NCI-H128 (cell line): ENCODE results near the gene TPRG1.
"Not testable (repeated sequence)": the region's sequence is repeated elsewhere in the genome, so short reads cannot be mapped to it uniquely, and the experiment has no call there.

Experiments
- DNase-seq: peaks from one replicate; lab custom pipeline; 2025; ENCODE audit not compliant: unreplicated experiment; lab: John Stamatoyannopoulos, UW

TPRG1 gene

GRCh38 chr3:189307963-189308362 lies 136.2 kb downstream of the TPRG1 start:
- no peak for DNase-seq

DNA sequence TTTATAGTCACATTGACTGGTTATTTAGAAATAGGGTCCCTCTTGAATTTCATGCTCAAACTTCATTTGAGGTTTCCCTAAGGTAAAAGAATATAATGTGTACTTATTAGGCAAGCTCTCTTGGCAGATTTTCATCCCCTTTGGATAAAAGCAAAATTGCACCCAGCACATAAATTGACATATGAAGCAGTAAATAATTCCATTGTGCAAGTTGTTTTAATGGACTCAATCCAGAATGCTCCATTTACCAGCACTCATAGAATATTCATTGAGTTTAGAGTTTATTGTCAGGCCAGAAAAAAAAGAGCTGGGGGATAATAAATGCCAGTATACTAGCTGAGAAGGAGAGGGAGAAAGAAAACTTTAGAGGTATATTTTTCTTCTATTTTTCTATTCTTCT lies 136.8 kb downstream of the TPRG1 start:
- no peak for DNase-seq

DNA sequence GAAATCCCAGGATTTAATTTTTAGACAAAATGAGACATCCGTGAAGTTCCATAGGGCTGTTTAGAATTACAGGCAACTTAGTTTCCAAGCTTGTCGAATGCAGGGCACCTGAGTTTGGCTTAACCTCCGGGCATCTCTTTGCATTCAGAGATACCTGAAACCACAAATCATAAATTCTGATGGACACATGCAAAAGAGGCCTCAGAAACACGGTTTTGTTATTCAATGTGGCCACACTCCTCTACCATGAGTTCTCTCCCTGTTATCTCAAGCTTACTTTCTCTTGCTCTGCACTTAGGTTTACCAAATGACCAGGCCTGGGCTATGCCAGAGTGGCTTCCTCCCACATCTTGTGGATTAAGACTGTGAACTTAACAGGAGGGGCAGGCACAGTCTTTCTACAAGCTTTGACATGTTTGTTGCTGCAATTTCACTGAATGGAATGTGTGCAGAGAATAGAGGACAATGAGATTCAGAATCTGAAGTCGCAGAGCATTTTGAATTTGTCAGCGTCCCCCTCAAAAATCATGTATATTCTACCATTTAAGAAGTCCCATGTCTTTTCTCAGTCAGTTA lies 137.7 kb downstream of the TPRG1 start:
- DNase-seq = no peak

GRCh38 chr3:189311521-189311920 lies 139.8 kb downstream of the TPRG1 start:
- DNase-seq = no peak

DNA sequence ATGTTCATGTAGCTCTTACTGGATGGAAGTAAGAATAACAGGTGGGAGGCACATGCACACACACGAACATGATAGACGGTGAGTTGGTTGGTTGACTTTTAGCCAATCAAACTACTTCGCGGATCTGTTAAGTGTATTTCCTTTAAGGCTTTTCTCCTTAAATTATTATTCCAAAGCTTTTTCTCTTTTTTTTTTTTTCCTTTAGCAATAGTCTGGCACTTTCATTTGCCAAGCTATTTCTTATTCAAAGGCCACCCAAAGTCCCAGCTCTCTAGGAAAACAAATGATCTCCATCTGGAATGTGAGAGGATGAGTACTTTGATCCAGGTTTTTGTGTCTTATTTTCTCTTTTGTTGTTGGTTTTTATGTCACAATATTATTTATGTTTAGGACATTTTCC lies 141.1 kb downstream of the TPRG1 start:
- no peak for DNase-seq

GRCh38 chr3:189316296-189317019 lies 144.7 kb downstream of the TPRG1 start:
- DNase-seq = no peak

- no peak for DNase-seq
Observed at GRCh38 chr3:189317911-189318310, 146.1 kb downstream of the TPRG1 start.

DNA sequence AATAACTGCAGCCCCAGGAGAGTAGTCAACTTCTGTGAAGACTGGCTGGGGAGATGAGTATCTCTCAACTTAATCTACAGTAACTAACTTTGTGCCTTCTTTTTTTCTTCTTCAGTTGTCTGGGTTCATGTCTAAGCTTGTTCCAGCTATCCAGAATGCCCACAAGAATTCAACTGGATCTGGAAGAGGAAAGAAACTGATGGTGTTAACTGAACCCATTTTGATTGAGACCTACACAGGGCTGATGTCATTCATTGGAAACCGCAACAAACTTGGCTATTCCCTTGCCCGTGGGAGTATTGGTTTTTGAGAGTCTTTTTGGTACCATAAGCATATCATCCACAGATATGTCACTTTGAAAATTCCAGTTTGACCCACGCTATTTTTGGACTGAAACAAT lies 148.7 kb downstream of the TPRG1 start:
- no peak for DNase-seq

- no peak for DNase-seq
Observed at GRCh38 chr3:189322339-189322738, 150.6 kb downstream of the TPRG1 start.

DNA sequence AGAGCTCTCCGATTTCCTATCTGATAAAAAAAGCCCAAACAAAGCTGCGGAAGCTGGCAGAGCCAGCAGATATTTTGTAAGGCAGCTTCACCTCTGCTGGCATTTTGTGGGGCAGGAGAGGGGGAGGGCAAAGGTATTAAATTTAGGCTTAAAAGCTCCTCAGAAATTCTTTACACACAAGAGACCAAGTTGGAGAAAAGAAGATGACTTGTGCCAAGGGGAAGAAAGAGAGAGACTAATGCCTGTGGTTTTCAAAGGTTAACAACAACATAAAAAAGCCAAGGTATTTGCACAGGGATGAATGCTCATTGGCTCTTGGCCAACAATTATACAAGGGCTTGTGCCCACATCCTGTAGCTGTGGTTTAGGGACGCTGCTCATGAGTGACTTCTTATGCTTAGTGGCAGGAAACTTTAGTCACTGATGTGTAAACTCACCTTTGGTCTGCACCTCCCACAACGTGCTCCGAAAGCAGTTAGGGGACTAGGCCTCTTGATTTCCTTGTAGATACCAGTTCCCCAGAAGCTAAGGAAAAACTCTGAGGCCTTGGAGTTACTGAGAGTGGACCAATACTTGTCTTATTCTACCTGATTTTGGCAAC lies 152.9 kb downstream of the TPRG1 start:
- DNase-seq = peak; percentile 78

DNA sequence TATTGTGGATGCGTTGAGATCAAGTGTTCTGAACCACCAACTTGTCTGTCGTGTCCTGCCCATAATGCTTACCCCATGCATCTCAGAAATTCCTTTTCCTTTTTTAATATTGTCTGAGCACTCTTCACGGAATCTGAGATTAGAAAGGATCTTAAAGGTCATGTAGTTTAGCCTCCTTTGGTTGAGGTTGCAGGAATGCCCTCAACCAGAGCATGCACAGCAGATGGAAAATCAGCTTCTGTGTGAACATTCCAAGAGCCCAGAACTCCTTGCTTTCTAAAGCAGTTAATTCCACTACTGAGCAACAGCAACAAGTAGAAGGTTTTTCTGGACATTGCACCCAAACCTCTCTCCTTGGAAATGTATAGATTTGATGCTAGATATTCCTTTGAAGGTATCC lies 153.7 kb downstream of the TPRG1 start:
- no peak for DNase-seq

DNA sequence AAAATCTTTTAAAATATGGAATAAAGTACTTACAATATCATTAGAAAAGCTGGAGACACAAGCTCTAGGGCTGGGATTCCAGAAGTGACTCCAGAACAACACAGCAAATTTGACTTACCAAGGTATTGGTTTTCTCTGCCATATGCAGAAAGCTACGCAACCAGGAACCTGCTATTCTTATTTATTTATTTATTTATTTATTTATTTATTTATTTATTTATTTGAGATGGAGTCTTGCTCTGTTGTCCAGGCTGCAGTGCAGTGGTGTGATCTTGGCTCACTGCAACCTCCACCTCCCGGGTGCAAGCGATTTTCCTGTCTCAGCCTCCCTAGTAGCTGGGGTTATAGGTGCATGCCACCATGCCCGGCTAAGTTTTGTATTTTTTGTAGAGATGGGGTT lies 157.9 kb downstream of the TPRG1 start:
- DNase-seq = not testable (repeated sequence)

DNA sequence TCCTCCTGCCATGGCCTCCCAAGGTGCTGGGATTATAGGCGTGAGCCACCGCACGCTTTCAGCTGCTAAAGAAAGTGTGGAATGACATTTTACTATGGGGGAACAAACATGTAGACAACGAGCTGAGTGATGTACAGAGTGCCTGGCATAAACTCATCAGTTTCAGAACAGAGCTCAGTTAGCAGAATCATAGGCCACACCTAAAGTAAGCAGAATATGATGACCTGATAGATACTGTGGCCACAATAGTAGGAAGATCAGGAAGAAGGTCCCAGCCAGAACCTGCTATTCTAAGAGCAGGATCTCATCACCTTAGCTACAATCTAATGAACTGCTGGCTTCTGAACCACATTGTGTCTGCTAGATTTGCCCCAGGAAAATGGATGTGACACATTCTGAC lies 158.3 kb downstream of the TPRG1 start:
- DNase-seq = no peak

GRCh38 chr3:189331002-189331418 lies 159.2 kb downstream of the TPRG1 start:
- DNase-seq = no peak

- DNase-seq = no peak
Observed at GRCh38 chr3:189334064-189334920, 162.5 kb downstream of the TPRG1 start.

GRCh38 chr3:189337673-189338091 lies 165.9 kb downstream of the TPRG1 start:
- no peak for DNase-seq

GRCh38 chr3:189338366-189338765 lies 166.6 kb downstream of the TPRG1 start:
- DNase-seq = no peak

- no peak for DNase-seq
Observed at GRCh38 chr3:189339996-189340395, 168.2 kb downstream of the TPRG1 start.

DNA sequence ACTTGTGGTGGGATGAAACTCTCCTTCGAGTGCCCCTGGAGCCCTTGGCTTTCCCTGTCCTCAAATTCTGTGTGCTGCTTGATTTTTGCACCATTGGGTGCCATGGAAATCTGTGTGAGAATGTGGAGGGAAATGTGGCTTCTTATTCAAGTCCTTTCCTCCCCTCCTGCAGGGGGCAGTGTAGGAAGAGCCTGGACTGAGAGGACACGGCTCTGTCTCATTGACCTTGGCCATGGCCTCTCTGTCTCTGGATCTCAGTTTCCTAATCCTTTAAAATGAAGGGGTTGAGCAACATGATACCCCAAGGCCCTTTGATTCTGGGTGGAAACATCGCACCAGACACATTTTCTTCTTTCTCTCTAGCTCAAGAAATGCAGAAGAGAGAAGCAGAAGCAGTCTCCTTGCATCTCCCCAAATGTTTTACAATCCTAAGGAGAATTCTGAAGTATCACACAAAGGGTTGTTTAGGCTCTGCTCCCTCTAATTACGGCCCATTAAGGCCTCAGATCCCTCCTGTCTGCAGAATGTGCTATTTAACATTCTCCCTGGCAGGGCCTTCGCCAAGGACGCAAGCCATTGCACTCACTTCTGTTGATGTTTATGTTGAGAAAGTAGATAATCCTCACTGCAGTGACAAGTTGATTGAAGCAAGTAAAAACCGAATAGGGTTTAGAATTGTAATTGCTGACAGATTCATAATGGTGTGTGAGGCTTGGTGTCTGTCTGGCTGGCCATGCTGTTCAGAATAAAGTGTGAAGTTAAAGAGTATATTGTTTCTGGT lies 169.1 kb downstream of the TPRG1 start:
- DNase-seq = no peak

DNA sequence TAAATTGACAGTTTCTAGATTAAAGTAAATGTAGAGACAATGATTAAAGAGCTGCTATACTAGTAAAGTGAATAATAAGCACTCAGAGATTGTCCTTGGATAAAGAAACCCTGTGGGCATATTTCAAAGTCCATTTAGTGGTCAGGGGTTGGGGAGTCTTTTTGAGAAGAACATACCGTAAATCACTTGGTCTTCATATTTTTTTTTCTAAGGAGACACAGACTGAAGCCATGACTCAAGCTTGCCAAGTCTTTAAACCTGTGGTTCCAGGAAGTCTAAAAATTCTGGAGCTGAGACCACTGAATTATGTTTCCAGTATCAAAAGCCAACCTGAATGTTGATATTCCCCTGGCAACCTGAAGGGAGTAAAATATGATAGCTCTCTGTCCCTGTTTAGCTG lies 171.0 kb downstream of the TPRG1 start:
- DNase-seq = no peak

- no peak for DNase-seq
Observed at GRCh38 chr3:189344996-189345395, 173.2 kb downstream of the TPRG1 start.
